HG03565 (cell line): ENCODE measurements around the gene DPM2.

Experiments used
- ATAC-seq: cut with Tn5 transposase; IDR thresholded peaks from one replicate; pipeline ENCODE4 v1.9.1; 2021; ENCODE audit warnings: mild to moderate bottlenecking, moderate library complexity; ENCODE audit not compliant: unreplicated experiment

Gene DPM2

DNA sequence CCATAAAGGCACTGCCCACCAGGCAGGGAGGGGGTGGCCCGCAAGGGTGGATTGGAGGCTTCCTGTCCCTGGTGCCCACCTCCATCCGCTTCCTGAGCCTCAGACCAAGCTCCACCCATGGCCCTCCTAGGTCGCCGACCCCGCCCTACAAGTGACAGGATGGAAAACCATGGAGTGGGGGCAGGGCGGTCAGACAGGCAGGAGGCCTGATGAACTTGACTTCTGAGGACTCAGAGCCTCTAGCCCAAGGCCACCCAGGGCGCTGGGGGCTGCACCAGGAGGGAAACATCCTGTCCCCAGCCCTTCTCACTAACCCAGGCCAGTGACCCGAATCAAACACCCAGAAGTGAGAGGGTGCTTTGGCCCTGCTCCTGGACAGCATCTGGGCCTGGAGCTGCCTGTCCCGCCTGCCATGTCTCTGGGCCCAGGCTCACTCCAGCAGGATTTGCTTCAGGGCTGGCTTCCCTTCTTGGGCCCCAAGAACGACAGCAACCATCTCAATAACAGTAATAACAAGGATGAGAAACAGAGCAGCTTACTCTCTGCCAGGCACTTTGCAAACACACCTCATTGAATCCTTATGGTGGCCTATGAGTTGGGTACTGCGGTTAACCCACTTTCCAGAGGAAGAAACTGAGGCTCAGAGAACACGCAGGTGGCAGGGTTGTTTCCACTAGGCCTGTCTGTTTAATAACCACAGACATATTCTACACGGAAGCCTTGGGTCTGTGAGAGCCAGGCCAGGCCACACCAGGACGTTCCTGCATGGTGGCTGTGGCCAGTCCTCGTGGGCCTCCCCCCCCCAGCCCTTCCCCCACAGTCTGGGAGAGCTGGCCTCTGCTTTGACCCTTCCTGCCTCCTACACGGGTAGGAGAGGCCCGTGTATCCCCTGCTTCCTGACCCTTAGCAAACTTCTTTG, 33.8 kb downstream of the DPM2 start:
- ATAC-seq: no peak

DNA sequence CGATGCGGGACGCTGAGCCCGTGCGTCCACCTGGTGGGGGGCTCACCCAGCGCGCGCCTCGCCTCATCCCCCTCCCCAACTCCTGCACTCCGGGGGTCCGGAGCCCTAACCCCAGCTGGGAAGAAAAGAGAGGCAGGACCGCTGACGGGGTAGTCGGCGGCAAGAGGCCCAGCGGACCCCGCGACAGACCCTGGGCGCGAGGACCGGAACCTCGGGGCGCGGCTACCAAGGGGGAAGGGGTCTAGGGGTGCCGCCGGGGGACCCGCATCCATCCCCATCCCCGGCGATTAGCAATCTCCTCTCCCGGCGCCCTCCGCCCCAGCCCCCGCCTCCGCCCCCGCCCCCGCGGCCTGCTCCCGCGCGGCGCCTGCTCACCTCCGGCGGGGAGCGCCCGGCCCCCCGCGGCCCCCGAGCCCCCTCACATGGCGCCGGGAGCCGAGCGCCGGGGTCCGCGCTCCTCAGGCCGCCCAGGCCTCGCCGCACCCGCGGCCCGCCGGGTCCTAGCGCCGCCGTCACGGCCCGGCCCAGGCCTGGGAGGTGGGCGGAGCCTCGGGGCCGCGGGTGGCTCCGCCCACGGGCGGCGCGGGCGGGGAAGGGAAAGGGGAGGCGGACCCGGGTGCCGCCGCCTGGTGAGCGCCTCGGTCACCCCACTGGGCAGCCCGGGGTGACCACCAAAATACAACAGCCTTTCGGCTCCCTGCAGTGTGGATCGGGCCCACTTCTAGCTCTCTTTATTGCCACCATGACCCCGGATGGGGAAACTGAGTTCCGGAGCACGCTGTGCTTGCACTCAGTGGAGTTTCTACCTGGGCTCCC, 38.3 kb downstream of the DPM2 start, which contains the start of gene ST6GALNAC6:
TSS of gene ST6GALNAC6 (minus strand) at position 476 of the 816 bp plus-strand sequence. CDS start 1,622 bp downstream, outside the sequence.
- ATAC-seq: no peak

DNA sequence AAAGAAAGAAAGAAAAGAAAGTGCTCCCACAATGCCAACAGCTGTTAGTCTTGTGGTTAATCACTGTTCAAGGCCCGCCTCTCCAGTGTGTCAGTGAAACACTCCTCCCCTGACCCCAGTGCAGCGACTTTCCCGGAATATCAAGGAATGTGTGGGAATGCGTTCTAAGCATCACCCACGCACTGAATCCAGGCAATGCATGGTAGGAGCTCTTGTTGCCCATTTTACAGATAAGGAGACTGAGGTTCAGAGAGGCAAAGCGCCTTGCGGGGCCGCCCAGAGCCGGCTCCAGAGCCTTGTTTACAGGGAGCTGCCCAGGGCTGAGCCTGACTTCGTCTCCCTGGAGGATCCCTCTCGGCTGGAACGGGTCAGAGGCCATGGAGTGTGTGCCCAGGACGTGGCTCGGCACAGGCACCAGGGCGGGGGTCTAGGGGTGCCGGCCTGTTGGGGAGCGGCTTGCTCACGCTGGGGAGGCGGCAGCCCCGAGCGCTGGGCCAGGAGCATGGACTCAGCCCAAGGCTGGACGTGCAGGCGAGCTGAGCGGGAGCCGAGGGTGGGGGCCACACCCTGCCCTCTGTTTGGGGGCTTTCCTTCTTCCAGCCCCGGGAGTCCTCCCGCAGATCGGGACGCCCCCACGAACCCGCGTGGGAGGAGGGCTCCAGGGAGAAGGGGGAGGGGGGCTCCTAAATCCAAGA, 39.1 kb downstream of the DPM2 start:
- no peak for ATAC-seq

DNA sequence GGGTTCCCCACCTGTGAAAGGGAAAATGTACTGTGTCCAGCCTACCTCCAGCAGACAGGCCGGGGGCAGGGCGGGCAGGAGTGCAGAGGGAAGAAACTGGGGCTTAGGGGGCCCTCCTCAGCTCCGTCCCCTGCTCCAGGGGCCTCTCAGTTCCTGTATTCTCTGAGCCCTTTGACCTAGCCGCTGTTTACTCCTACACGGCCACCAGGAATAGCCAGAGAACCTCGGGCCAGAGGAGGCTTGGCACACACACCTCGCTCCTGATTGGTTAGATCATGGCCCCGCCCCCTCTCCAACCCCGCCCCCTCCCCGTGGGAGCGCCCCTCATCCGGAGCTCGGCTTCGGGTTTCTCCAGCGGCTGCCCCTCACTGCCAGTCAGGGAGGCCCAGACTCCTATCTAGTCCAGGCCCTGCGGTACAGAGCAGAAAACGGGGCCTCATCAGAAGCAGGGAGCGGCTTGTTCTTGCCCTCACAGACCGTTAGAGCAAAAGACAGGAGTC, 40.4 kb downstream of the DPM2 start:
- no peak for ATAC-seq

DNA sequence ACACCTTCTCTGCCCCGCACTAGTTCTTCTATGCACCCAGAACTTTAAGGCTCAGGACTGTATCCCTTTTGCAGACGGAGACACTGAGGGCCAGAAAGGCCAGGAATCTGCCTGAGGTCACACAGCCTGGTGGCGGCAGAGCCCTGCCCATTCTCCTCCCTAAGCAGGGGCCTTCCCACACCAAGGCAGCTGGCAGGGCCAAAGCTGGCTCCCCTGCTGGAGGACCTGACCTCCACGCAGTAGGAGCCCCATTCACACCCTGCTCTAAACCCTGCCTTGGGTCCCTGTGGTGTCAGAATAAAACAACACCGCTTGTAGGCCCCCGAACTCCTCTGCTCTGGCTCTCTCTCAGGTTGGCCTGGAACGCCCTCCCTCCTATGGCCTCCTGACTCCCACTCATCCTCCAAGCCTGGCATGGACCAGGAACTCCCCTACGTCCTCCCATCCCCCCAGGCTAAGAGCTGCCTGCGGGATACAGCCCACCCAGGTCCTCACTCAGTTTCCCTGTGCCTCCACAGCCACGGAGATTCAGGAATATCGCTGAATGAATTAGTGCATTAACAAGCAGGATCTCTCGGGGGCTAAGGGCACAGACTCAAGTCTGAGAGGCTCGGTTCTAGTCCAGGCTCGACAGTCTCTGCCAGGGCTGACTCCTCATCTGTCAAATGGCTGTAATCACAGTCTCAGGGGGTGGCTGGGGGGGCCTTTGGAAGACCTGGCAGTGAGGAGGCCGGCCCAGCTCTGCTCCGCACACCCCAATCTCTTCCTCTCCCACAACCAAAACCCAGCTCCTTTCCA, 41.1 kb downstream of the DPM2 start:
- ATAC-seq: no peak

DNA sequence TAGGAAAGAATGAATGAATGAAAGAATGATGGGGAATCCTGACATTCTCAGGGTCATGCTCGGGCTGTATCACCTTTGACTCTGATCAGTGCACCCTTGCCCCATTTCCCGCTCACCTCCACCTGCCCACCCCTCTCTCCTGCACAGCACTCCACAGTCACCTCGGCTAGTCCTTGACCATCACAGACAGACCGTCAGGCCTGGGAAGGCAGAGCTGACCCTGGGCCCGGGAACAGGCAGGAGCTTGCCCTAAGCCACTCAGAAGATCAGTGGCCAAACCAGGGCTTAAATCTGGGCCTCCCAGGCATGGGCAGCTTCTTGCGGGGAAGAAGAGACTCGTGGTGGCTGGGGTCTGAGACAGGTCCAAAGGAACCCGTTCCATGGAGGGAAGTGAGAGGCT, 41.8 kb downstream of the DPM2 start:
- ATAC-seq: no peak

DNA sequence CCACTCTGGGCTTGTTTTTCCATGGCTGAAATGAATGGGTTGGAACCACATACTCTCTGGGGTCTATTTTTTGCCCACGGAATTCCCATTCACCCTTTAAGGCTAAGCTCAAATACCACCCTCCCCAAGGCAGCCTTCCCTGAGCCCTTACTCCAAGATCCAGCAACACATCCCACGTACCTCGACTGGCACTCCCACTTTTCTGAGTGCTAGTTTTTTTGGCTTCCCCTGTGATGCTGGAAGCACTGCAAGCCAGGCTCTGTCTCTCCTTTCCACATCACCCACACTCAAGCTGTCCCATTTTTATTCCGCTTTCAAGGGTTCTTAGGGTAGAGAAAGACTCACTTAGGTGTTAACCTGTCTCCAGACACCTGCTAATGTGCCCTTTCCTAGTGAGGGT, 44.3 kb downstream of the DPM2 start:
- no peak for ATAC-seq

DNA sequence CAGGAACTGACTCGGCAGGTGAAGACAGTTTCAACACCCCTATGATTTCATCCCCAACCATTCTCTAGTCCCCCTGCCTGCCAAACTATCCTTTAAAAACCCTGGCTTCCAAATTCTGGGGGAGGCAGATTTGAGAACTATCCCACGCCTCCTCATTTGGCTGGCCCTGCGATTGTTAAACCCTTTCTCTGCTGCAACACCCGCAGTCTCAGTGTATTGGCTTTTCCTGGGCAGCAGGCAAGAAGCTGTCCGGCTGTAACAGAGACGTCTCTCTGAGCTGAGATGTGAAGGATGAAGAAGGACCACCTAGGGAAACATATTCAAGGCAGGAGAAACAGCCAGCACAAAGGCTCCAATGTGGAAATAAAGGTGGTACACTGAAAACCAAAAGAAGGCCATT, 44.8 kb downstream of the DPM2 start:
- no peak for ATAC-seq

DNA sequence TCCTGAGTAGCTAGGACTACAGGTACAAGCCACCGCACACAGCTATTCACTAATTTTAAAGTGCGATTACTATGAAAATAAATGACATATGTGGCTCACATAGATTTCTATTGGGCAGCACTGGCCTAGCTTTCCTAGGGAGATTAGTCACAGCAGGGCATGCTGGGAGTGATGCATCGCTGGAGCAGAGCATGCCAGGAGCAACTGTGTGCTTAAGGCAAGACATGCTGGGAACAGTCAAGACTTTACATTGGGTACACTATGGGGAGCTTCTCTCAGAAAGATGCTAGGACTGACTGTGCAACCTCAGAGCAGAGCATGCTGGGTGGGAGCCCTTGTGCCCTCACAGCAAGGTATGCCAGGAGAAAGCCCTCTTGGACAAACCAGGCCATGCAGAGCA, 47.6 kb downstream of the DPM2 start:
- no peak for ATAC-seq

DNA sequence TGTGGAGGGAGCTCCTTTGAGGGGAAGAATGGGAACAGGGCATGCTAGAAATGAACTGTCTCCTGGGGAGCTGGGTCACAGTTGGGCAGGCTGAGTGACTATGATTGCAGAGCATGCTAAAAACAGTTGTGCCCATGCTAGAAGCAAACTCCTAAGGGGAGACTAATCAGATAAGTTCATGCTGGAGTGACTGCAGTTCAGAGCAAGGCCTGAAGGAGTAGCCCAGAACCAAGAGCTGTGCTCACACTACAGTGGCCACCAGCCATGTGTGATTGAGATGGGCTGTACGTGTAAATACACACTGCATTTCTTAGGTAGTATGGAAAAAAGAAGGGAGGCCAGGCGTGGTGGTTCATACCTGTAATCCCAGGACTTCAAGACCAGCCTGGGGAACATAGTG, 49.9 kb downstream of the DPM2 start:
- no peak for ATAC-seq

DNA sequence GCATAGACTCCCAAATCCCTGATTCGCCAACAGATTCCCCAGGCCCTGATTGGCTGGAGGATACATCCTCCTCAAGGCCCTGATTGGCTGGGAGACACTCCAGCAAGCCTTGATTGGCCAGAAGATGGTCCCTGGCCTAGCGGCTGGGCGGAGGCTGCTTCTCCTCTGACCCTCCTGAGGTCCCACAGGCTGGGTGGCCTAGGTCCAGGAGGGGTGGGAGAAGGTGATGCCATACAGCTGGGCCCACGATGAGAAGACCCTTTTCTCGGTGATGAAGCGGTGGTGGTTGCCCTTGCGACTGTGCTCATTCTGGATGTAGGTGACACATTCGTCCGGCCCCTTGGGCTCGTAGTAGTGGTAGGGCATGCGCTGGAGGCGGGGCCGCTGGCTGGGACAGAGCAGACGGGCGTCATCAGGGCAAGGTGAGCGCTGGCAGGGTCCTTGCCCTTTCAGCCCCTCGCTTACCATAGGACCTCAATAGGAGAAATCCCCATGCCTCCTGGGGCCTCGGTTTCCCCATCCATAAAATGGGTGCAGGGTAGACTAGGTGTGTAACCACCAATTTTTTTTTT, 51.2 kb downstream of the DPM2 start:
- no peak for ATAC-seq

DNA sequence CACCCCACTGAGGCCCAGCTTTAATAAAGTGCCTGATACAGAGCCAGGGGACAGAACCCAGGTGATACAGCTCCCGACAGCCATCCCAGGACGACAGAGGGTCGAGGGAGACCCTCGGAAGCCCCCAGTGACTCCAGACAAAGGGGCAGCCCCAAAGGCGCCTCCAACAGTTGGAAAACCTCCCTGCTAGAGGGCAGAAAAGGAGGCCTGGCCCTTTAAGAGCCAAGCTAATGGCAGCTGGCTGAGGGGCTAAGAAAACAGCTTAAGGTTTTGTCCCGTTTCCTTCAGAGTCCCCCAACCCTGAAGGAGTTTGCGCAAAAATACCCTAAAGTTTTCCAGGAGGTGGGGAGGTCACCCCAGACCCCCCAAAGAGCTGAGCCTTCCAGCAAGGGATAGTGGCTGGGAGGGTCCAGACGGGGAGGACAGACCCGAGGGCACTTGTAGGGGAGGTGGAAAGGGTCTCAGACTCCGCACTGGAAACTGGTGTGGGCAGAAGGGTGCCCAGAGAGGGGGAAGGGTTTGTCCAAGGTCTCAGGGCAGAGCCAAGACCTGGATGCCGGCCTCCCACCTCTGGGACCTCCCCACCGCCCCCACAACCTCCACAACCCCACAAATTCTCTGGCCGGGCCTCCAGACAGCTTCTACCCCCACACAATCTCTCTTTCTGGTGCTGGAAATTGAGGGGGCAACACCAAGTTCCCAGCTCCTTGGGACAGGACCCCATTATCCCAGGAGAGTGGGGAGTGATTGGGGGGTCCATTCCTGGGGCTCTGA, 52.0 kb downstream of the DPM2 start:
- no peak for ATAC-seq
